Suprapubic skin (tissue), 4 donors: ENCODE results near the gene LZTFL1. TPM values are rescaled to one million over a fixed set of nuclear protein-coding genes. Genes with fewer than 3 reads are reported as not detected.
A peak's percentile ranks its signal among the peaks of the same experiment; 100 is the strongest.

Source experiments
- DNase-seq, 2 donors: peaks; one replicate each; pipeline ENCODE4 v3.0.0-alpha.2; 2019; ENCODE audit warnings: low spot score in 2 of 2
- H3K27ac ChIP-seq: fragments of 200-600 bp; sonication (generic); one replicate; pipeline ENCODE4 v1.5.1; 2019
- H3K27me3 ChIP-seq: fragments of 200-600 bp; sonication (generic); one replicate; pipeline ENCODE4 v1.5.1; 2019
- H3K36me3 ChIP-seq: fragments of 200-600 bp; sonication (generic); one replicate; pipeline ENCODE4 v1.5.1; 2019
- H3K4me1 ChIP-seq: fragments of 200-600 bp; sonication (generic); one replicate; pipeline ENCODE4 v1.5.1; 2019
- H3K4me3 ChIP-seq: fragments of 200-600 bp; sonication (generic); one replicate; pipeline ENCODE4 v1.5.1; 2019; ENCODE audit warnings: mild to moderate bottlenecking
- H3K9me3 ChIP-seq: fragments of 200-600 bp; sonication (generic); one replicate; pipeline ENCODE4 v1.5.1; 2019
- CTCF ChIP-seq, 2 donors: fragments of 200-600 bp in 1 of 2; fragments of 450-650 bp in 1 of 2; sonication (generic) in 1 of 2; IDR thresholded peaks; one replicate each; pipeline ENCODE4 v1.5.1; 2016 to 2019; ENCODE audit warnings: antibody characterized with exemption in 2 of 2, mild to moderate bottlenecking in 1 of 2, moderate library complexity in 1 of 2
- EP300 ChIP-seq: sonication (generic); formaldehyde crosslinking; IDR thresholded peaks from one replicate; pipeline ENCODE4 v1.6.1; 2017; ENCODE audit warnings: antibody characterized with exemption
- POLR2A ChIP-seq, 2 donors: fragments of 450-650 bp; IDR thresholded peaks; one replicate each; pipeline ENCODE4 v1.6.1; 2017; ENCODE audit warnings: antibody characterized with exemption in 2 of 2, mild to moderate bottlenecking in 2 of 2, moderate library complexity in 2 of 2
- POLR2AphosphoS5 ChIP-seq, 3 donors: sonication (generic); formaldehyde crosslinking; IDR thresholded peaks; one replicate each; pipeline ENCODE4 v1.6.1; 2017; ENCODE audit warnings: antibody characterized with exemption in 3 of 3
- whole genome bisulfite sequencing: methylation state at CpG from one replicate; pipeline ENCODE4 v1.1.5; 2018; 5-methylcytosine and 5-hydroxymethylcytosine counted together
- total RNA-seq, 4 donors: library from RNA; depleted of rRNA; stranded (reverse); fragments of >200 nt; gene quantifications; one replicate each; pipeline ENCODE4 v1.1.0, GENCODE V29; 2016

Gene LZTFL1
- total RNA-seq, 4 donors from 2014 or later = 17.0 to 24.6 (median 20.1) TPM

GRCh38 chr3:45782381-45782780, 59.5 kb downstream of the LZTFL1 start:
- 87% methylated on average over 3 of the region's 3 CpGs for whole genome bisulfite sequencing
- no peak for DNase-seq
- no peaks in the 10 kb centered on the region for H3K27me3 ChIP-seq

GRCh38 chr3:45781841-45782240, 60.1 kb downstream of the LZTFL1 start:
- DNase-seq = peak in 1 of 2 donors; percentile 72
- no peaks in the 10 kb centered on the region for H3K9me3 ChIP-seq
- H3K27ac ChIP-seq = no peak overlapping the region
- no peak for TF ChIP-seq EP300
- no peak for TF ChIP-seq POLR2A (IDR thresholded peaks at IDR 0.05)
- TF ChIP-seq POLR2AphosphoS5 (IDR thresholded peaks at IDR 0.05) = no peak
- no peaks in the 10 kb centered on the region for H3K4me1 ChIP-seq
- H3K36me3 ChIP-seq = no peaks in the 10 kb centered on the region
- 94% methylated on average over 11 of the region's 12 CpGs for WGBS
- no peak overlapping the region for H3K4me3 ChIP-seq
- no peaks in the 10 kb centered on the region for H3K27me3 ChIP-seq

More at GRCh38 chr3:45782381-45782780, 59.5 kb downstream of the LZTFL1 start:
- H3K36me3 ChIP-seq = no peaks in the 10 kb centered on the region
- TF ChIP-seq POLR2A (IDR thresholded peaks at IDR 0.05) (no peak), CTCF (IDR thresholded peaks at IDR 0.05) (no peak), POLR2AphosphoS5 (IDR thresholded peaks at IDR 0.05) (no peak), EP300 (no peak)
- H3K9me3 ChIP-seq = no peaks in the 10 kb centered on the region
- H3K4me3 ChIP-seq = no peak overlapping the region
- H3K4me1 ChIP-seq = no peaks in the 10 kb centered on the region
- no peak overlapping the region for H3K27ac ChIP-seq

- no peak overlapping the region for H3K4me3 ChIP-seq
- no peaks in the 10 kb centered on the region for H3K27me3 ChIP-seq
- DNase-seq = peak in 1 of 2 donors; percentile 47
- no peaks in the 10 kb centered on the region for H3K9me3 ChIP-seq
- WGBS = 76% methylated on average over 5 of the region's 5 CpGs
- no peaks in the 10 kb centered on the region for H3K36me3 ChIP-seq
- H3K27ac ChIP-seq = no peak overlapping the region
- TF ChIP-seq POLR2AphosphoS5 (IDR thresholded peaks at IDR 0.05) = no peak
- TF ChIP-seq EP300 = no peak
- no peak for TF ChIP-seq CTCF (IDR thresholded peaks at IDR 0.05)
- TF ChIP-seq POLR2A (IDR thresholded peaks at IDR 0.05) = no peak
- H3K4me1 ChIP-seq = no peaks in the 10 kb centered on the region
Observed at GRCh38 chr3:45781271-45781670, 60.6 kb downstream of the LZTFL1 start.

- H3K9me3 ChIP-seq = no peaks in the 10 kb centered on the region
- H3K27ac ChIP-seq = no peak overlapping the region
- WGBS = 89% methylated on average over 34 of the region's 35 CpGs
- DNase-seq = peak in 1 of 2 donors; percentile 76
- H3K36me3 ChIP-seq = no peaks in the 10 kb centered on the region
- H3K4me1 ChIP-seq = no peaks in the 10 kb centered on the region
- no peaks in the 10 kb centered on the region for H3K27me3 ChIP-seq
- H3K4me3 ChIP-seq = no peak overlapping the region
- TF ChIP-seq EP300 (no peak), POLR2AphosphoS5 (IDR thresholded peaks at IDR 0.05) (no peak), CTCF (IDR thresholded peaks at IDR 0.05) (no peak), POLR2A (IDR thresholded peaks at IDR 0.05) (no peak)
Observed at GRCh38 chr3:45779746-45780735, 61.9 kb downstream of the LZTFL1 start.

GRCh38 chr3:45778761-45779201, 63.1 kb downstream of the LZTFL1 start:
- peak in 1 of 2 donors; percentile 15 for DNase-seq
- TF ChIP-seq CTCF (IDR thresholded peaks at IDR 0.05) (no peak), EP300 (no peak), POLR2A (IDR thresholded peaks at IDR 0.05) (no peak), POLR2AphosphoS5 (IDR thresholded peaks at IDR 0.05) (no peak)
- Histone ChIP-seq H3K9me3 (no peaks in the 10 kb centered on the region), H3K4me3 (no peak overlapping the region), H3K4me1 (no peaks in the 10 kb centered on the region), H3K27me3 (no peaks in the 10 kb centered on the region), H3K27ac (no peak overlapping the region), H3K36me3 (no peaks in the 10 kb centered on the region)
- WGBS = 78% methylated on average over 3 of the region's 3 CpGs
